HL-60 (cell line): ENCODE data around the gene TAS2R30.

ENCODE experiments used
- DNase-seq, 2 experiments: peaks; one replicate each; pipeline ENCODE4 v3.0.0-alpha.2; 2010 to 2020; ENCODE audit warnings: low read depth in 1 of 2, low spot score in 1 of 2
- H3K27ac ChIP-seq: fragments of 250-450 bp; sonication (Bioruptor Pico); replicated peaks from 2 replicates; pipeline ENCODE4 v1.5.1; 2020; ENCODE audit warnings: mild to moderate bottlenecking, moderate library complexity
- H3K27me3 ChIP-seq: fragments of 250-450 bp; sonication (Bioruptor Pico); 2 replicates; pipeline ENCODE4 v1.5.1; 2021; ENCODE audit warnings: mild to moderate bottlenecking, moderate library complexity; ENCODE audit not compliant: insufficient read depth, poor library complexity, severe bottlenecking
- H3K4me3 ChIP-seq: replicated peaks from 2 replicates; pipeline ENCODE4 v1.5.1; 2011; ENCODE audit warnings: mild to moderate bottlenecking, control low read depth, low read length; ENCODE audit not compliant: insufficient read depth
- CTCF ChIP-seq: IDR thresholded peaks from one replicate; pipeline ENCODE4 v1.5.1; 2011; ENCODE audit warnings: low read length, control low read depth, inconsistent platforms; ENCODE audit not compliant: insufficient read depth
- GABPA ChIP-seq: IDR thresholded peaks from 2 replicates; pipeline ENCODE4 v1.6.1; 2012; ENCODE audit warnings: low read depth
- POLR2AphosphoS5 ChIP-seq: IDR thresholded peaks from 2 replicates; pipeline ENCODE4 v1.6.1; 2012; ENCODE audit warnings: low read depth
- SPI1 ChIP-seq: IDR thresholded peaks from 2 replicates; pipeline ENCODE4 v1.6.1; 2012; ENCODE audit warnings: low read depth, mild to moderate bottlenecking, borderline replicate concordance
- TF ChIP-seq, protein P1 (sequence below): IDR thresholded peaks from 2 replicates; pipeline ENCODE4 v1.6.1; 2012; ENCODE audit warnings: low read depth; ENCODE audit not compliant: insufficient replicate concordance

Gene TAS2R30

GRCh38 chr12:11154400-11154925 is 20.0 kb upstream of the TAS2R30 start:
- TF ChIP-seq, protein P1, sequence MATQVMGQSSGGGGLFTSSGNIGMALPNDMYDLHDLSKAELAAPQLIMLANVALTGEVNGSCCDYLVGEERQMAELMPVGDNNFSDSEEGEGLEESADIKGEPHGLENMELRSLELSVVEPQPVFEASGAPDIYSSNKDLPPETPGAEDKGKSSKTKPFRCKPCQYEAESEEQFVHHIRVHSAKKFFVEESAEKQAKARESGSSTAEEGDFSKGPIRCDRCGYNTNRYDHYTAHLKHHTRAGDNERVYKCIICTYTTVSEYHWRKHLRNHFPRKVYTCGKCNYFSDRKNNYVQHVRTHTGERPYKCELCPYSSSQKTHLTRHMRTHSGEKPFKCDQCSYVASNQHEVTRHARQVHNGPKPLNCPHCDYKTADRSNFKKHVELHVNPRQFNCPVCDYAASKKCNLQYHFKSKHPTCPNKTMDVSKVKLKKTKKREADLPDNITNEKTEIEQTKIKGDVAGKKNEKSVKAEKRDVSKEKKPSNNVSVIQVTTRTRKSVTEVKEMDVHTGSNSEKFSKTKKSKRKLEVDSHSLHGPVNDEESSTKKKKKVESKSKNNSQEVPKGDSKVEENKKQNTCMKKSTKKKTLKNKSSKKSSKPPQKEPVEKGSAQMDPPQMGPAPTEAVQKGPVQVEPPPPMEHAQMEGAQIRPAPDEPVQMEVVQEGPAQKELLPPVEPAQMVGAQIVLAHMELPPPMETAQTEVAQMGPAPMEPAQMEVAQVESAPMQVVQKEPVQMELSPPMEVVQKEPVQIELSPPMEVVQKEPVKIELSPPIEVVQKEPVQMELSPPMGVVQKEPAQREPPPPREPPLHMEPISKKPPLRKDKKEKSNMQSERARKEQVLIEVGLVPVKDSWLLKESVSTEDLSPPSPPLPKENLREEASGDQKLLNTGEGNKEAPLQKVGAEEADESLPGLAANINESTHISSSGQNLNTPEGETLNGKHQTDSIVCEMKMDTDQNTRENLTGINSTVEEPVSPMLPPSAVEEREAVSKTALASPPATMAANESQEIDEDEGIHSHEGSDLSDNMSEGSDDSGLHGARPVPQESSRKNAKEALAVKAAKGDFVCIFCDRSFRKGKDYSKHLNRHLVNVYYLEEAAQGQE = no peak
- TF ChIP-seq GABPA (no peak), POLR2AphosphoS5 (no peak), CTCF (no peak), SPI1 (no peak)
- no peak overlapping the region for H3K4me3 ChIP-seq
- H3K27ac ChIP-seq = no peak overlapping the region
- DNase-seq = no peak
- H3K27me3 ChIP-seq = no peaks in the 10 kb centered on the region

- no peak overlapping the region for H3K4me3 ChIP-seq
- no peaks in the 10 kb centered on the region for H3K27me3 ChIP-seq
- no peak overlapping the region for H3K27ac ChIP-seq
- no peak for DNase-seq
- no peak for TF ChIP-seq POLR2AphosphoS5
Observed at GRCh38 chr12:11152725-11153124, 18.3 kb upstream of the TAS2R30 start.

- Histone ChIP-seq H3K27me3 (no peaks in the 10 kb centered on the region), H3K4me3 (no peak overlapping the region), H3K27ac (no peak overlapping the region)
- TF ChIP-seq GABPA (no peak), POLR2AphosphoS5 (no peak), SPI1 (no peak), CTCF (no peak)
- TF ChIP-seq, protein P1 = no peak
- DNase-seq = no peak
Observed at GRCh38 chr12:11150832-11151231, 16.4 kb upstream of the TAS2R30 start.

- H3K4me3 ChIP-seq = no peak overlapping the region
- no peak overlapping the region for H3K27ac ChIP-seq
- no peak for TF ChIP-seq GABPA
- TF ChIP-seq, protein P1 = no peak
- no peak for TF ChIP-seq POLR2AphosphoS5
- TF ChIP-seq CTCF = no peak
- TF ChIP-seq SPI1 = no peak
- no peaks in the 10 kb centered on the region for H3K27me3 ChIP-seq
- DNase-seq = no peak
Observed at GRCh38 chr12:11147420-11147819, 13.0 kb upstream of the TAS2R30 start.
